ENCODE data around the gene CACHD1. TPM values are rescaled to one million over a fixed set of nuclear protein-coding genes. Genes with fewer than 3 reads are reported as not detected.

Gene CACHD1
- total and polyA plus RNA-seq, 2 of the 8 experiments (the other 6 are each of a cell fraction or from before 2014, with no cell fraction given): 22.2 to 42.5 TPM

DNA sequence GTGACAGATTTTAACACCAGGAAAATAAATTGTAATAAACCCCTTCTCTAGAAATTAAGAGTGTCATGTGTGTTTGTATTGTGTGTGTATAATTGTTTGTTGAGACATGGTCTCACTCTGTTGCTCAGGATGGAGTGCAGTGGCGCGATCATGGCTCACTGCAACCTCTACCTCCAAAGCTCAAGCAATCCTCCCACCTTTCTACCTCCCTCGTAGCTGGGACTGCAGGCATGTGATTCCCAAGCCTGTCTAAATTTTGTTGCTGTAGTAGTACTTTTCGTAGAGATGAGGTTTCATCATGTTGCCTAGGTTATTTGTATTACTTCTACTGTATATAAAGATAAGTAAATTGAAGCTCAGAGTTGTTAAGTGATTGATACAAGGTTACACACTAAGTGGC is 206.5 kb downstream of the CACHD1 start:
- H2BK20ac ChIP-seq (ENCODE audit: low read length): no peak overlapping the region
- H3K36me3 ChIP-seq (ENCODE audit: control insufficient read depth in 2 of 4, insufficient read depth in 4 of 4, low read length in 3 of 4): peaks cover 27 to 97% (median 73%) of the 10 kb centered on the region in 4 experiments
- peak; percentile 19 for FAIRE-seq
- H3K27ac ChIP-seq (ENCODE audit: low read depth, low read length): no peak overlapping the region
- no peaks in the 10 kb centered on the region for H3K27me3 ChIP-seq (replicated peaks in 1 of 4; ENCODE audit: control insufficient read depth in 3 of 4, extremely low read depth in 1 of 4, insufficient read depth in 3 of 4, low read length in 3 of 4)
- no peak overlapping the region for H3K56ac ChIP-seq (replicated peaks; ENCODE audit: insufficient read length, low read depth, low read length)
- 93% methylated on average over 4 of the region's 4 CpGs; no CpG with 5 or more reads in 1 of the 2 experiments for WGBS, 2 experiments (ENCODE audit: extremely low coverage in 1 of 2, insufficient coverage in 1 of 2, insufficient read length in 1 of 2, insufficient replicate concordance in 2 of 2, low coverage in 1 of 2, low lambda C conversion rate in 2 of 2, missing lambda C conversion rate in 1 of 2)
- no peak overlapping the region for H3K18ac ChIP-seq (ENCODE audit: extremely low read depth, low read length)
- no peak overlapping the region for H3K4me2 ChIP-seq (ENCODE audit: insufficient read depth in 1 of 2, low read depth in 2 of 2, low read length in 2 of 2)
- no peak overlapping the region for H2BK12ac ChIP-seq (ENCODE audit: low read depth, low read length)
- no peak overlapping the region for H4K8ac ChIP-seq (ENCODE audit: extremely low read depth, insufficient read depth, low read length)
- H3K79me2 ChIP-seq (ENCODE audit: control insufficient read depth in 1 of 2, insufficient read depth in 2 of 2, low read length in 2 of 2): no peaks in the 10 kb centered on the region
- no peak for DNase-seq (ENCODE audit: low read depth in 1 of 2, low spot score in 2 of 2)
- H2BK15ac ChIP-seq (ENCODE audit: low read length): no peak overlapping the region
- no peak overlapping the region for H2AFZ ChIP-seq (ENCODE audit: low read length)
- no peak overlapping the region for H2BK120ac ChIP-seq (replicated peaks; ENCODE audit: low read depth, low read length)
- H3K4me3 ChIP-seq (ENCODE audit: extremely low read depth in 1 of 4, insufficient read depth in 2 of 4, low read depth in 3 of 4, low read length in 4 of 4): no peak overlapping the region
- no peaks in the 10 kb centered on the region for H3K4me1 ChIP-seq (replicated peaks in 1 of 4; ENCODE audit: control insufficient read depth in 3 of 4, insufficient read depth in 4 of 4, low read length in 3 of 4)
- no peaks in the 10 kb centered on the region for H3K79me1 ChIP-seq (ENCODE audit: low read depth, low read length)
- TF ChIP-seq MAFK (IDR thresholded peaks at IDR 0.05; ENCODE audit: low read depth, low read length): no peak
- no peak for TF ChIP-seq CTBP2 (IDR thresholded peaks at IDR 0.05; ENCODE audit: borderline replicate concordance, insufficient read depth, insufficient read length, low read length)
- TF ChIP-seq KDM4A (IDR thresholded peaks at IDR 0.05; ENCODE audit: low read depth, low read length, severe bottlenecking): no peak
- TF ChIP-seq TEAD4 (IDR thresholded peaks at IDR 0.05; ENCODE audit: low read depth, low read length): no peak
- TF ChIP-seq TAF7 (optimal IDR thresholded peaks at IDR 0.05; ENCODE audit: borderline replicate concordance, low read depth, low read length): no peak
- TF ChIP-seq JUN (IDR thresholded peaks at IDR 0.05; ENCODE audit: low read depth, low read length): no peak
- TF ChIP-seq GTF2F1 (IDR thresholded peaks at IDR 0.05; ENCODE audit: borderline replicate concordance, low read depth, low read length): no peak
- TF ChIP-seq KDM5A (IDR thresholded peaks at IDR 0.05; ENCODE audit: low read length): no peak
- TF ChIP-seq, protein P1, sequence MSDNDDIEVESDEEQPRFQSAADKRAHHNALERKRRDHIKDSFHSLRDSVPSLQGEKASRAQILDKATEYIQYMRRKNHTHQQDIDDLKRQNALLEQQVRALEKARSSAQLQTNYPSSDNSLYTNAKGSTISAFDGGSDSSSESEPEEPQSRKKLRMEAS (IDR thresholded peaks at IDR 0.05): no peak
- TF ChIP-seq FOSL1 (IDR thresholded peaks at IDR 0.05; ENCODE audit: insufficient read depth, low read depth, low read length): no peak
- TF ChIP-seq SUZ12 (IDR thresholded peaks at IDR 0.05; ENCODE audit: low read length): no peak
- no peak for TF ChIP-seq CBX8 (IDR thresholded peaks at IDR 0.05; ENCODE audit: borderline replicate concordance, low read depth, low read length)
- no peak for TF ChIP-seq RNF2 (IDR thresholded peaks at IDR 0.05; ENCODE audit: borderline replicate concordance, low read depth, low read length, missing control alignments, poor library complexity, severe bottlenecking)
- no peaks in the 10 kb centered on the region for H3K23me2 ChIP-seq (ENCODE audit: low read depth, low read length)
- CTCF ChIA-PET (ENCODE audit: partially characterized antibody): interaction anchor here (0.9 to 5.0 kb wide), 32 partner anchors 9 to 396 kb away, joined by 3 to 72 read pairs (median 4); no protein-coding TSS in a partner anchor
- H3K23ac ChIP-seq (ENCODE audit: insufficient read length): no peak overlapping the region
- no peak overlapping the region for H3K4ac ChIP-seq (replicated peaks; ENCODE audit: insufficient read length, low read depth, low read length)
- no peak overlapping the region for H3K14ac ChIP-seq (ENCODE audit: insufficient read length)
- no peak overlapping the region for H3K9ac ChIP-seq (replicated peaks in 1 of 4; ENCODE audit: extremely low read depth in 1 of 4, low read depth in 3 of 4, low read length in 3 of 4)
- H2AK5ac ChIP-seq (ENCODE audit: low read depth, low read length): no peak overlapping the region
- H3K9me3 ChIP-seq (ENCODE audit: insufficient read depth in 2 of 2, low read depth in 1 of 2, low read length in 1 of 2): no peaks in the 10 kb centered on the region
- POLR2A ChIA-PET (ENCODE audit: partially characterized antibody): no interaction called here
- H4K20me1 ChIP-seq (replicated peaks in 1 of 2; ENCODE audit: control insufficient read depth in 1 of 2, insufficient read depth in 2 of 2, low read length in 2 of 2): peaks cover 2 to 4% of the 10 kb centered on the region in 2 experiments
- no peak overlapping the region for H4K5ac ChIP-seq (ENCODE audit: insufficient read length, low read depth, low read length)
- H2BK5ac ChIP-seq (ENCODE audit: low read depth, low read length): no peak overlapping the region
- H4K91ac ChIP-seq (replicated peaks; ENCODE audit: insufficient read length, low read length): no peak overlapping the region

Data from H1 (cell line).